ENCODE results near the gene UBAC2. TPM values are rescaled to one million over a fixed set of nuclear protein-coding genes. Genes with fewer than 3 reads are reported as not detected.

The UBAC2 gene
- polyA plus RNA-seq, 3 donors = 59.6 to 113 (median 96.7) TPM

DNA sequence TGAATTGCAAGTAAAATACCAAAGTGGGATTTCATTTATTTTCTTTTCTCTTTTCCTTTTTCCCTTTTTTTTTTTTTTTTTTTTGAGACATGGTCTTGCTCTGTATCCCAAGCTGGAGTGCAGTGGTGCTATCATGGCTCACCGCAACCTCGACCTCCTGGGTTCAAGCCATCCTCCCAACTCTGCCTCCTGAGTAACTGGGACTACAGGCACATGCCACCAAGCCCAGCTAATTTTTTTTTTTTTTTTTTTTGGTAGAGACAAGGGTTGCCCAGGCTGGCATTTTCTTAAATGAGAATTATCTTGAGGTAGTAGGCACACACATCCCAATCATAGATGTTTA, 175.1 kb downstream of the UBAC2 start:
- Histone ChIP-seq H3K27ac (ENCODE audit: low read depth in 1 of 2, low read length in 2 of 2) (peak overlapping the region; percentile 82 to 89), H3K27me3 (ENCODE audit: control insufficient read depth in 2 of 2, insufficient read depth in 2 of 2, low read length in 2 of 2) (no peaks in the 10 kb centered on the region), H3K4me1 (ENCODE audit: control insufficient read depth in 1 of 2, insufficient read depth in 2 of 2, low read length in 2 of 2) (peaks cover 40 to 51% of the 10 kb centered on the region in 2 donors), H3K9me3 (replicated peaks in 1 of 2; ENCODE audit: control insufficient read depth in 1 of 2, insufficient read depth in 1 of 2, low read length in 2 of 2) (no peaks in the 10 kb centered on the region), H4K20me1 (ENCODE audit: insufficient read depth, low read length) (no peaks in the 10 kb centered on the region), H3K4me2 (replicated peaks; ENCODE audit: extremely low read depth, low read length, poor library complexity, severe bottlenecking) (peak overlapping the region; percentile 68), H3K9ac (ENCODE audit: insufficient read depth, low read length, poor library complexity, severe bottlenecking) (peak overlapping the region; percentile 33), H3K36me3 (replicated peaks in 1 of 2; ENCODE audit: control insufficient read depth in 1 of 2, insufficient read depth in 2 of 2, low read length in 2 of 2) (peaks cover 17 to 48% of the 10 kb centered on the region in 2 donors), H2AFZ (ENCODE audit: insufficient read depth, low read depth, low read length, poor library complexity, severe bottlenecking) (no peak overlapping the region), H3K4me3 (replicated peaks in 1 of 3; ENCODE audit: low read depth in 2 of 3, low read length in 3 of 3) (peak overlapping the region in 1 of 3 experiments; percentile 52), H3K79me2 (ENCODE audit: insufficient read depth, low read length) (no peaks in the 10 kb centered on the region)
- Mint-ChIP-seq H3K27ac (peak overlapping the region; percentile 83 to 97 (median 95)), H3K27me3 (ENCODE audit: low read depth in 3 of 3) (no peaks in the 10 kb centered on the region), H3K4me1 (peaks cover 67% of the 10 kb centered on the region), H3K36me3 (peaks cover 62 to 69% of the 10 kb centered on the region in 2 donors), H3K4me3 (peak overlapping the region; percentile 48 to 76), H3K9me3 (no peaks in the 10 kb centered on the region)
- no peak for TF ChIP-seq CTCF (IDR thresholded peaks at IDR 0.05)
- no CpG with 5 or more reads among the region's 2 CpGs for WGBS (ENCODE audit: insufficient coverage)
- no peak for DNase-seq
- intact Hi-C loops (cut with micrococcal nuclease) = loop anchor here (5.0 to 10.0 kb wide), 3 partner anchors 51 to 91 kb away; no protein-coding TSS in a partner anchor

DNA sequence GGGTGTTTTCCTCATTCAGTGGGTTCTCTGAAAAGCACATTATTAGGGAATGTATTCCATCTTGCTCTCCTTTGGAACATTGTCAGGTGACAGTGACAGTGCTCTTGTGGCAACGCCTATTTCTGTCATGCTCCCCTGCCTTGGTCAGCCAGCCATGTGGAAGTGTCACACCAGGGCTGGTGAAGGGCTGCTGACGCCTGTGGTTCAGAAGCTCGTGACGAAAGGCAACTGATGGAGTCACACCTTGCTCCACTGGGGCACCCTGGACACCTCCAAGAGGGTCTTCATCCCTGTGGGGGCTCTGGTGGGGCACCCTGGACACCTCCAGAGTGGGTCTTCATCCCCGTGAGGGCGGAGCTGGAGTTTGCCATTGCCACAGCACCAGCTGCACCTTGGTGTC, 175.5 kb downstream of the UBAC2 start:
- H3K27me3 ChIP-seq (ENCODE audit: control insufficient read depth in 2 of 2, insufficient read depth in 2 of 2, low read length in 2 of 2) = no peaks in the 10 kb centered on the region
- Mint-ChIP-seq H3K36me3 (peaks cover 62 to 69% of the 10 kb centered on the region in 2 donors), H3K9me3 (no peaks in the 10 kb centered on the region), H3K4me3 (peak overlapping the region in 1 of 2 donors; percentile 50), H3K27ac (peak overlapping the region; percentile 83 to 97 (median 95)), H3K27me3 (ENCODE audit: low read depth in 3 of 3) (peaks cover 0 to 1% (median 0%) of the 10 kb centered on the region in 3 donors), H3K4me1 (peaks cover 66% of the 10 kb centered on the region)
- H3K4me3 ChIP-seq (replicated peaks in 1 of 3; ENCODE audit: low read depth in 2 of 3, low read length in 3 of 3) = peak overlapping the region in 1 of 3 experiments; percentile 52
- H4K20me1 ChIP-seq (ENCODE audit: insufficient read depth, low read length) = no peaks in the 10 kb centered on the region
- H3K9ac ChIP-seq (ENCODE audit: insufficient read depth, low read length, poor library complexity, severe bottlenecking) = peak overlapping the region; percentile 33
- peak overlapping the region; percentile 82 to 89 for H3K27ac ChIP-seq (ENCODE audit: low read depth in 1 of 2, low read length in 2 of 2)
- H3K36me3 ChIP-seq (replicated peaks in 1 of 2; ENCODE audit: control insufficient read depth in 1 of 2, insufficient read depth in 2 of 2, low read length in 2 of 2) = peaks cover 17 to 48% of the 10 kb centered on the region in 2 donors
- DNase-seq = peak; percentile 77 to 82 (median 80)
- peaks cover 40 to 51% of the 10 kb centered on the region in 2 donors for H3K4me1 ChIP-seq (ENCODE audit: control insufficient read depth in 1 of 2, insufficient read depth in 2 of 2, low read length in 2 of 2)
- H3K4me2 ChIP-seq (replicated peaks; ENCODE audit: extremely low read depth, low read length, poor library complexity, severe bottlenecking) = peak overlapping the region; percentile 68
- H3K9me3 ChIP-seq (replicated peaks in 1 of 2; ENCODE audit: control insufficient read depth in 1 of 2, insufficient read depth in 1 of 2, low read length in 2 of 2) = no peaks in the 10 kb centered on the region
- WGBS (ENCODE audit: insufficient coverage) = 52% methylated on average over 6 of the region's 6 CpGs
- H3K79me2 ChIP-seq (ENCODE audit: insufficient read depth, low read length) = no peaks in the 10 kb centered on the region
- H2AFZ ChIP-seq (ENCODE audit: insufficient read depth, low read depth, low read length, poor library complexity, severe bottlenecking) = no peak overlapping the region
- TF ChIP-seq CTCF (IDR thresholded peaks at IDR 0.05) = no peak
- intact Hi-C loops (cut with micrococcal nuclease) = loop anchor here (5.0 to 10.0 kb wide), 3 partner anchors 51 to 91 kb away; no protein-coding TSS in a partner anchor

Measured in CD14-positive monocyte (primary cell).